Neural cell (in vitro differentiated cells): ENCODE data around the gene ZNF680. TPM values are rescaled to one million over a fixed set of nuclear protein-coding genes. Genes with fewer than 3 reads are reported as not detected.

Source experiments
- H2AFZ ChIP-seq: fragments of 200-600, 300-800 bp; sonication (generic), shearing (Covaris generic); 2 replicates; pipeline ENCODE4 v1.6.0; 2014; ENCODE audit warnings: low read depth, mild to moderate bottlenecking, antibody characterized with exemption, low read length, moderate library complexity
- H3F3A ChIP-seq: fragments of 200-600 bp; shearing (Covaris generic); 2 replicates; pipeline ENCODE4 v1.6.1; 2016; ENCODE audit warnings: mild to moderate bottlenecking, moderate library complexity, mixed read lengths, antibody characterized with exemption, low read length; ENCODE audit not compliant: insufficient read depth, poor library complexity, severe bottlenecking
- H3K27ac ChIP-seq: fragments of 200-600, 300-800 bp; sonication (generic), shearing (Covaris generic); 2 replicates; pipeline ENCODE4 v1.5.1; 2014; ENCODE audit warnings: mild to moderate bottlenecking, low read length, moderate library complexity
- H3K27me3 ChIP-seq: fragments of 300-800, 200-600 bp; sonication (generic), shearing (Covaris generic); 2 replicates; pipeline ENCODE4 v1.6.0; 2014; ENCODE audit warnings: mild to moderate bottlenecking, low read depth, low read length, moderate library complexity; ENCODE audit not compliant: insufficient read depth
- H3K36me3 ChIP-seq: fragments of 300-800, 200-600 bp; sonication (generic), shearing (Covaris generic); 2 replicates; pipeline ENCODE4 v1.5.1; 2014; ENCODE audit warnings: mild to moderate bottlenecking, antibody characterized with exemption, low read length, moderate library complexity; ENCODE audit not compliant: insufficient read depth
- H3K4me2 ChIP-seq: fragments of 300-800, 200-600 bp; sonication (generic), shearing (Covaris generic); 2 replicates; pipeline ENCODE4 v1.6.0; 2014; ENCODE audit warnings: mild to moderate bottlenecking, low read length
- H3K4me3 ChIP-seq: fragments of 300-800, 200-600 bp; sonication (generic), shearing (Covaris generic); 2 replicates; pipeline ENCODE4 v1.5.1; 2014; ENCODE audit warnings: mild to moderate bottlenecking, low read length, moderate library complexity
- H3K79me2 ChIP-seq: fragments of 200-600 bp; shearing (Covaris generic); replicated peaks from 2 replicates; pipeline ENCODE4 v1.6.0; 2014; ENCODE audit warnings: mild to moderate bottlenecking, low read length, moderate library complexity; ENCODE audit not compliant: insufficient read depth
- H3K9ac ChIP-seq: fragments of 300-800, 200-600 bp; sonication (generic), shearing (Covaris generic); 2 replicates; pipeline ENCODE4 v1.6.1; 2016; ENCODE audit warnings: mild to moderate bottlenecking, low read length, mixed read lengths
- H3K9me2 ChIP-seq: fragments of 200-600 bp; shearing (Covaris generic); 2 replicates; pipeline ENCODE4 v1.6.1; 2016; ENCODE audit warnings: mild to moderate bottlenecking, low read length, mixed read lengths; ENCODE audit not compliant: insufficient read depth
- H3K9me3 ChIP-seq: fragments of 200-600, 300-800 bp; sonication (generic), shearing (Covaris generic); 2 replicates; pipeline ENCODE4 v1.6.1; 2016; ENCODE audit warnings: mild to moderate bottlenecking, mixed run types, low read length, moderate library complexity, mixed read lengths
- H4K20me1 ChIP-seq: fragments of 200-600 bp; shearing (Covaris generic); 2 replicates; pipeline ENCODE4 v1.6.1; 2016; ENCODE audit warnings: mild to moderate bottlenecking, mixed run types; ENCODE audit not compliant: insufficient read depth
- EP300 ChIP-seq: fragments of 450-650 bp; conservative IDR thresholded peaks from 2 replicates; pipeline ENCODE4 v1.6.1; 2014; ENCODE audit warnings: antibody characterized with exemption, mild to moderate bottlenecking, moderate library complexity; ENCODE audit not compliant: poor library complexity, severe bottlenecking
- EZH2 ChIP-seq: fragments of 200-600, 300-800 bp; shearing (Covaris generic), sonication (generic); IDR thresholded peaks from 2 replicates; pipeline ENCODE4 v1.6.1; 2014; ENCODE audit warnings: antibody characterized with exemption, low read length, borderline replicate concordance, mild to moderate bottlenecking; ENCODE audit not compliant: insufficient read depth, poor library complexity, severe bottlenecking
- MXI1 ChIP-seq: fragments of 450-650 bp; conservative IDR thresholded peaks from 2 replicates; pipeline ENCODE4 v1.6.1; 2014; ENCODE audit warnings: antibody characterized with exemption, mild to moderate bottlenecking; ENCODE audit not compliant: poor library complexity, severe bottlenecking
- POLR2AphosphoS5 ChIP-seq: IDR thresholded peaks from 2 replicates; pipeline ENCODE4 v1.6.1; 2012
- RAD21 ChIP-seq: fragments of 450-650 bp; conservative IDR thresholded peaks from 2 replicates; pipeline ENCODE4 v1.6.1; 2014; ENCODE audit warnings: antibody characterized with exemption, mild to moderate bottlenecking, moderate library complexity
- REST ChIP-seq: IDR thresholded peaks from 2 replicates; pipeline ENCODE4 v1.6.1; 2012; ENCODE audit warnings: borderline replicate concordance
- SMC3 ChIP-seq: fragments of 450-650 bp; conservative IDR thresholded peaks from 2 replicates; pipeline ENCODE4 v1.6.1; 2014; ENCODE audit warnings: antibody characterized with exemption, mild to moderate bottlenecking, moderate library complexity; ENCODE audit not compliant: poor library complexity
- TAF1 ChIP-seq: IDR thresholded peaks from 2 replicates; pipeline ENCODE4 v1.6.1; 2012; ENCODE audit warnings: low read depth
- polyA plus RNA-seq: library from polyadenylated mRNA; depleted of rRNA; stranded (reverse); fragments of >200 nt; gene quantifications from 2 replicates; pipeline ENCODE4 v1.2.3, GENCODE V29; 2014
- TF ChIP-seq, protein P1 (sequence below): fragments of 450-650 bp; IDR thresholded peaks from 2 replicates; pipeline ENCODE4 v1.5.1; 2014; ENCODE audit warnings: antibody characterized with exemption, mild to moderate bottlenecking, moderate library complexity; ENCODE audit not compliant: poor library complexity, severe bottlenecking

ZNF680 gene
- polyA plus RNA-seq, 1 donor from 2014 or later, result 0.32 TPM

- Histone ChIP-seq H2AFZ (no peak overlapping the region), H3K9me3 (no peaks in the 10 kb centered on the region), H3K79me2 (no peaks in the 10 kb centered on the region), H3K4me2 (no peak overlapping the region), H3K27me3 (no peaks in the 10 kb centered on the region), H3K36me3 (no peaks in the 10 kb centered on the region), H3K27ac (no peak overlapping the region), H3F3A (no peaks in the 10 kb centered on the region), H3K4me3 (no peak overlapping the region), H4K20me1 (no peaks in the 10 kb centered on the region), H3K9ac (no peak overlapping the region), H3K9me2 (no peaks in the 10 kb centered on the region)
- TF ChIP-seq EZH2, result no peak
- no peak for TF ChIP-seq EP300
- TF ChIP-seq MXI1, result no peak
- TF ChIP-seq SMC3, result no peak
- TF ChIP-seq POLR2AphosphoS5, result no peak
- no peak for TF ChIP-seq RAD21
- no peak for TF ChIP-seq TAF1
- TF ChIP-seq REST, result no peak
- TF ChIP-seq, protein P1, sequence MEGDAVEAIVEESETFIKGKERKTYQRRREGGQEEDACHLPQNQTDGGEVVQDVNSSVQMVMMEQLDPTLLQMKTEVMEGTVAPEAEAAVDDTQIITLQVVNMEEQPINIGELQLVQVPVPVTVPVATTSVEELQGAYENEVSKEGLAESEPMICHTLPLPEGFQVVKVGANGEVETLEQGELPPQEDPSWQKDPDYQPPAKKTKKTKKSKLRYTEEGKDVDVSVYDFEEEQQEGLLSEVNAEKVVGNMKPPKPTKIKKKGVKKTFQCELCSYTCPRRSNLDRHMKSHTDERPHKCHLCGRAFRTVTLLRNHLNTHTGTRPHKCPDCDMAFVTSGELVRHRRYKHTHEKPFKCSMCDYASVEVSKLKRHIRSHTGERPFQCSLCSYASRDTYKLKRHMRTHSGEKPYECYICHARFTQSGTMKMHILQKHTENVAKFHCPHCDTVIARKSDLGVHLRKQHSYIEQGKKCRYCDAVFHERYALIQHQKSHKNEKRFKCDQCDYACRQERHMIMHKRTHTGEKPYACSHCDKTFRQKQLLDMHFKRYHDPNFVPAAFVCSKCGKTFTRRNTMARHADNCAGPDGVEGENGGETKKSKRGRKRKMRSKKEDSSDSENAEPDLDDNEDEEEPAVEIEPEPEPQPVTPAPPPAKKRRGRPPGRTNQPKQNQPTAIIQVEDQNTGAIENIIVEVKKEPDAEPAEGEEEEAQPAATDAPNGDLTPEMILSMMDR, result no peak
Measured at GRCh38 chr7:64581926-64582894, 19.3 kb upstream of the ZNF680 start.

- no peaks in the 10 kb centered on the region for H3K9me3 ChIP-seq
- H3K9ac ChIP-seq, result no peak overlapping the region
- no peak overlapping the region for H3K4me2 ChIP-seq
- H3K79me2 ChIP-seq, result no peaks in the 10 kb centered on the region
- H3K27me3 ChIP-seq, result no peaks in the 10 kb centered on the region
- no peak for TF ChIP-seq REST
- no peak for TF ChIP-seq TAF1
- no peak for TF ChIP-seq EP300
- no peak for TF ChIP-seq EZH2
- TF ChIP-seq POLR2AphosphoS5, result no peak
- TF ChIP-seq, protein P1, result no peak
- TF ChIP-seq RAD21, result no peak
- no peak for TF ChIP-seq SMC3
- TF ChIP-seq MXI1, result no peak
- no peak overlapping the region for H3K27ac ChIP-seq
- no peak overlapping the region for H2AFZ ChIP-seq
- H4K20me1 ChIP-seq, result no peaks in the 10 kb centered on the region
- H3F3A ChIP-seq, result no peaks in the 10 kb centered on the region
- H3K9me2 ChIP-seq, result no peaks in the 10 kb centered on the region
- no peak overlapping the region for H3K4me3 ChIP-seq
- no peaks in the 10 kb centered on the region for H3K36me3 ChIP-seq
Measured at GRCh38 chr7:64581391-64581790, 18.5 kb upstream of the ZNF680 start.
